Right lobe of liver (tissue), 4 donors: ENCODE measurements around the gene SELENOM.

Experiments
- POLR2A ChIP-seq: fragments of 450-650 bp; IDR thresholded peaks from one replicate; pipeline ENCODE4 v1.6.1; 2017; ENCODE audit warnings: antibody characterized with exemption, mild to moderate bottlenecking
- TF ChIP-seq, protein P1 (sequence below), 4 donors: fragments of 200-600 bp in 3 of 4; fragments of 450-650 bp in 1 of 4; IDR thresholded peaks; one replicate each; pipeline versions ENCODE4 v1.5.1 to v1.8.0; 2016 to 2022; ENCODE audit warnings: antibody characterized with exemption in 4 of 4, mild to moderate bottlenecking in 2 of 4
- donor health status: DM: no; HTN: no; CAD: no.
- donor health status: DM: no; HTN: no; CAD: no.
- donor health status: DM: no; HTN: yes; CAD: no.

- TF ChIP-seq, protein P1, sequence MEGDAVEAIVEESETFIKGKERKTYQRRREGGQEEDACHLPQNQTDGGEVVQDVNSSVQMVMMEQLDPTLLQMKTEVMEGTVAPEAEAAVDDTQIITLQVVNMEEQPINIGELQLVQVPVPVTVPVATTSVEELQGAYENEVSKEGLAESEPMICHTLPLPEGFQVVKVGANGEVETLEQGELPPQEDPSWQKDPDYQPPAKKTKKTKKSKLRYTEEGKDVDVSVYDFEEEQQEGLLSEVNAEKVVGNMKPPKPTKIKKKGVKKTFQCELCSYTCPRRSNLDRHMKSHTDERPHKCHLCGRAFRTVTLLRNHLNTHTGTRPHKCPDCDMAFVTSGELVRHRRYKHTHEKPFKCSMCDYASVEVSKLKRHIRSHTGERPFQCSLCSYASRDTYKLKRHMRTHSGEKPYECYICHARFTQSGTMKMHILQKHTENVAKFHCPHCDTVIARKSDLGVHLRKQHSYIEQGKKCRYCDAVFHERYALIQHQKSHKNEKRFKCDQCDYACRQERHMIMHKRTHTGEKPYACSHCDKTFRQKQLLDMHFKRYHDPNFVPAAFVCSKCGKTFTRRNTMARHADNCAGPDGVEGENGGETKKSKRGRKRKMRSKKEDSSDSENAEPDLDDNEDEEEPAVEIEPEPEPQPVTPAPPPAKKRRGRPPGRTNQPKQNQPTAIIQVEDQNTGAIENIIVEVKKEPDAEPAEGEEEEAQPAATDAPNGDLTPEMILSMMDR (IDR thresholded peaks at IDR 0.05): no peak
- no peak for TF ChIP-seq POLR2A
Measured at GRCh38 chr22:31122196-31122531, 14.8 kb upstream of the SELENOM start.
